Hepatocyte (in vitro differentiated cells): Measurements from ENCODE around the gene ZNF423. TPM values are rescaled to one million over a fixed set of nuclear protein-coding genes. Genes with fewer than 3 reads are reported as not detected.

Source experiments
- DNase-seq: peaks from one replicate; pipeline ENCODE4 v3.0.0-alpha.2; 2016; ENCODE audit warnings: low spot score
- H2AFZ ChIP-seq: fragments of 200-600 bp; sonication (generic); 2 replicates; pipeline ENCODE4 v1.6.0; 2016; ENCODE audit warnings: antibody characterized with exemption, mild to moderate bottlenecking
- H3K27ac ChIP-seq: fragments of 200-600 bp; sonication (generic); 2 replicates; pipeline ENCODE4 v1.5.1; 2016; ENCODE audit warnings: mild to moderate bottlenecking
- H3K27me3 ChIP-seq: fragments of 200-600 bp; sonication (generic); 2 replicates; pipeline ENCODE4 v1.6.1; 2016
- H3K36me3 ChIP-seq: fragments of 200-600 bp; sonication (generic); replicated peaks from 2 replicates; pipeline ENCODE4 v1.5.1; 2016; ENCODE audit warnings: low read depth; ENCODE audit not compliant: insufficient read depth
- H3K4me1 ChIP-seq: fragments of 200-600 bp; sonication (generic); 2 replicates; pipeline ENCODE4 v1.5.1; 2016; ENCODE audit warnings: mild to moderate bottlenecking, moderate library complexity; ENCODE audit not compliant: insufficient read depth
- H3K4me2 ChIP-seq: fragments of 200-600 bp; sonication (generic); 2 replicates; pipeline ENCODE4 v1.6.0; 2016
- H3K4me3 ChIP-seq: fragments of 200-600 bp; sonication (generic); 2 replicates; pipeline ENCODE4 v1.5.1; 2016; ENCODE audit warnings: mild to moderate bottlenecking
- H3K79me2 ChIP-seq: fragments of 200-600 bp; sonication (generic); 2 replicates; pipeline ENCODE4 v1.6.0; 2017; ENCODE audit warnings: mild to moderate bottlenecking
- H3K9me2 ChIP-seq: fragments of 200-600 bp; sonication (generic); replicated peaks from 2 replicates; pipeline ENCODE4 v1.6.0; 2017; ENCODE audit warnings: mild to moderate bottlenecking; ENCODE audit not compliant: insufficient read depth
- H3K9me3 ChIP-seq: fragments of 200-600 bp; sonication (generic); 2 replicates; pipeline ENCODE4 v1.5.1; 2016; ENCODE audit warnings: low read depth, mild to moderate bottlenecking
- H4K20me1 ChIP-seq: fragments of 200-600 bp; sonication (generic); 2 replicates; pipeline ENCODE4 v1.6.0; 2016; ENCODE audit warnings: mild to moderate bottlenecking; ENCODE audit not compliant: insufficient read depth, poor library complexity, severe bottlenecking
- CTCF ChIP-seq: fragments of 200-600 bp; sonication (generic); IDR thresholded peaks from 2 replicates; pipeline ENCODE4 v1.5.1; 2016; ENCODE audit warnings: antibody characterized with exemption, mild to moderate bottlenecking; ENCODE audit not compliant: poor library complexity
- EZH2 ChIP-seq: fragments of 200-600 bp; sonication (generic); IDR thresholded peaks from 2 replicates; pipeline ENCODE4 v1.6.1; 2016; ENCODE audit warnings: antibody characterized with exemption, mild to moderate bottlenecking, borderline replicate concordance
- EZH2phosphoT487 ChIP-seq: fragments of 200-600 bp; sonication (generic); IDR thresholded peaks from one replicate; pipeline ENCODE4 v1.6.1; 2018; ENCODE audit warnings: antibody characterized with exemption, mild to moderate bottlenecking, low read depth, moderate library complexity; ENCODE audit not compliant: unreplicated experiment, severe bottlenecking
- WGBS: methylation state at CpG from one replicate; pipeline ENCODE4 v1.1.6; 2016; ENCODE audit warnings: low lambda C conversion rate; ENCODE audit errors: missing lambda C conversion rate; 5-methylcytosine and 5-hydroxymethylcytosine counted together
- polyA plus RNA-seq: library from polyadenylated mRNA; unstranded; fragments of >200 nt; fragmentation: Nextera tagmentation; extraction: Ambion mirVana; gene quantifications from 2 replicates; pipeline ENCODE4 v1.2.1, GENCODE V29; 2016
- total RNA-seq: library from RNA; depleted of rRNA; stranded (reverse); fragments of >200 nt; gene quantifications from 2 replicates; pipeline ENCODE4 v1.2.3, GENCODE V29; 2014

ZNF423 gene
- total and polyA plus RNA-seq, 2 experiments from 2014 or later: 9.6 to 11.8 TPM

- Histone ChIP-seq H3K27me3 (no peaks in the 10 kb centered on the region), H3K9me2 (no peaks in the 10 kb centered on the region), H3K9me3 (no peaks in the 10 kb centered on the region), H4K20me1 (no peaks in the 10 kb centered on the region), H3K36me3 (no peaks in the 10 kb centered on the region), H3K79me2 (peaks cover 3% of the 10 kb centered on the region), H3K4me2 (no peak overlapping the region), H2AFZ (no peak overlapping the region), H3K27ac (no peak overlapping the region), H3K4me3 (no peak overlapping the region), H3K4me1 (peaks cover 24% of the 10 kb centered on the region)
- 94% methylated on average over 1 of the region's 1 CpG for WGBS
- TF ChIP-seq CTCF (no peak), EZH2 (no peak), EZH2phosphoT487 (no peak)
- no peak for DNase-seq
These were observed 220.9 kb downstream of the ZNF423 start for GRCh38 chr16:49635009-49635350.

- peaks cover 19% of the 10 kb centered on the region for H3K4me1 ChIP-seq
- no peaks in the 10 kb centered on the region for H3K9me2 ChIP-seq
- no peaks in the 10 kb centered on the region for H3K27me3 ChIP-seq
- H3K27ac ChIP-seq: no peak overlapping the region
- H2AFZ ChIP-seq: no peak overlapping the region
- H3K4me2 ChIP-seq: no peak overlapping the region
- TF ChIP-seq EZH2 (no peak), EZH2phosphoT487 (no peak), CTCF (no peak)
- H3K79me2 ChIP-seq: peaks cover 3% of the 10 kb centered on the region
- WGBS: 93% methylated on average over 10 of the region's 10 CpGs
- no peaks in the 10 kb centered on the region for H3K9me3 ChIP-seq
- no peaks in the 10 kb centered on the region for H4K20me1 ChIP-seq
- H3K36me3 ChIP-seq: no peaks in the 10 kb centered on the region
- H3K4me3 ChIP-seq: no peak overlapping the region
- DNase-seq: no peak
These were observed 221.5 kb downstream of the ZNF423 start for GRCh38 chr16:49634235-49635008.

- H3K4me3 ChIP-seq: no peak overlapping the region
- H3K4me2 ChIP-seq: no peak overlapping the region
- H3K36me3 ChIP-seq: no peaks in the 10 kb centered on the region
- H3K27ac ChIP-seq: no peak overlapping the region
- peaks cover 3% of the 10 kb centered on the region for H3K79me2 ChIP-seq
- no peaks in the 10 kb centered on the region for H3K9me3 ChIP-seq
- no peak overlapping the region for H2AFZ ChIP-seq
- no peak for DNase-seq
- H3K9me2 ChIP-seq: no peaks in the 10 kb centered on the region
- TF ChIP-seq EZH2: no peak
- no peak for TF ChIP-seq CTCF
- TF ChIP-seq EZH2phosphoT487: no peak
- no peaks in the 10 kb centered on the region for H3K27me3 ChIP-seq
- H3K4me1 ChIP-seq: peaks cover 7% of the 10 kb centered on the region
- no peaks in the 10 kb centered on the region for H4K20me1 ChIP-seq
- WGBS: 93% methylated on average over 4 of the region's 4 CpGs
These were observed 223.1 kb downstream of the ZNF423 start for GRCh38 chr16:49632795-49633184.
